ENCODE results near the gene CREB5.

CREB5 gene

DNA sequence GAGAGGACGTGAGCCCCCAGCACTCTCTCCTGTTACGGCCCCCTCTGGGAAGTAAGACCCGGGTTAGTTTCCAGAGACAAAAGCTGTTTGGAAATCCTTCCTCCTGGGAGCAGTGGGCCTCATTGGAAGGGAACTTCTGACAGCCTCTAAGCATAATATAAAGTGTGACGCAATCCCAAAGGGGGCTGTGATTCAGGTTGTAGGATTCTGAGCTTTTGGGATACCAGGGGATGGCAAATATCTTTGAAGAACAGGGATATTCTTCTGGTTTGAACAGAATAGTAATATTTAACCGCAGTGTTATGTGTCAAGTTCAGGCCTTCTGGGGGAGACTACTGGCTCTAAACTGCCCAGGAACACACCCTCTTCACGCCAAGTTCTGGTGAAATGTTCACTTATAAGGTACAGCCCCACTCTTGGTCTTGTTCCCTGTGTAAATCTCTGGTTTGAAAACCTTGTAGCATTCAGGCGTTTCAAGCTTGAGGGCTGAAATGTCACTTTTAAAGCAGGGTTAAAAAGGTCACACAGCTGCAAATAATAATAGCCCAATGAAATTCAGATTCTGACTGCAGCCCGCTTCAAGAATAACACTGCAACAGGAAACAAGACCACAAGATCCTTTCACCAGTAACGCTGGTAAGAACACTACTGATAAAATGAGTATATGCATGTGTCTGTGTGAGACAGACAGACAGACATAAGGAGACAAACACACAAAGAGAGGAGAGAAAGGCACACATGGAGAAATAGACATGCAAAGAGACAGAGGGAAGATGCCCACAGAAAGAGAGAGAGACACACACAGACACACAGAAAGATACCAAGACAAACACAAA, 69.0 kb downstream of the CREB5 start:
- DNase-seq: no peak

DNA sequence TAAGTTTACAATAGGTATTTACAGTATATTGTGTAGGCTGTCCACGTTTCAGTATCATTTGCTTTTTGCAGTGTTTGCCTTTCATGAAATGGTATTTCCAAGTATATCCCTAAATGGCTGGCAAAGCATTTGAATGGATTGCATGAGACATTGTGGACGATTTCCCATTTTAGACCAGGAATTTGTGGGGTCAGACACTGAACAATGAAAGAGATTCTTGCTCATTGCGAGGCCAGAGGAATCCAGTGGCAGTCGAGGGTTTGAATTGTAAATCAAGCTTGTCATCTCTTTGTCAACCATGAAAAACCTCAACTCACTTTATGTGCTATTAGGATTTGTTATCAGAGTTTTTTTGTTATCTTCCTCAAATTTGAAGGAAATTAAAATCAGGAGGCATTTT, 70.8 kb downstream of the CREB5 start:
- no peak for DNase-seq

DNA sequence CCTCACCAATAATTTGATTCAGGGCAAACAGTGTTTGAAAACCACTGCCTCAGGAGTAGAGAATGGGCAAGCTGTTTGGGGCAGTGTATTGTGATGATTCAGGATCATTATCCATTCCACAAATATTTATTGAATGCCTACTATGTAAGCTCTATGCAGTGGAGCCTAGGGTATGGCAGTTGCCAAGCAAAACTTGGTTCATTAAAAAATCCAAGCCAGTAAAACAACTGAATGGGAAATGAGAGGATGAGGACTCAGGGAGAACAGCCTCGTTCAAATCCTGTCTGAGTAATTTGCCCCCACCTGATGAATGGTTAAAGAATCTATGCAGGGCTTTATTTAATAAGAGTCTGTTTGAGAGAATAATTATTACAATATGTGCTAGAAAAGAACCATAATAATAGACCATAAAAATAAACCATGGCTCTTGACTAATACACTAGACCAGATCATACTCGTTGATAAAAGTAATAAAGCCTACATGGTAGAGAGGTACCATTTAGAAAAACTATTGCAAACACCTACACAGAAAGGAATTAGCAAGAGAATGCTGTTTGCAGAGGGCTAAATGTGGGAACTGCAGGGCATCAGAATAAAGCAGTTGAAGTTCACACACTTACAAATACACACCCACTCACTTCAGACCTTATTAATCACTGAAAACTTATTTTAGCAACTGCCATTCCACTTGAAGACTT, 71.7 kb downstream of the CREB5 start:
- no peak for DNase-seq

DNA sequence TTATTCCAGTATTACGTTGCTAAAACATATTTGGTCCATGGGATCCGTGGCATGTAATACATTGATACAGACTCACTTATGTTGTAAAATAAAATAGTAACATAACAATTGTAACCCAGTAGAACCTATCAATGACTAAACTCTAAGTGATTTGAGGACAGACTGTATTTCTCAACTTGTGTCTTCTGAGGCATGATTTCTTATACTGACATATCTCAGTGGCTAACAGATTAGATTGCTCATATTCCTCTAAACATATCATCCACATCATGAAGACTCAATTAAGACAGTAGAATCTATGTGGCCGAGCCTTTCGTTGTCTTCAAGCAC, 72.3 kb downstream of the CREB5 start:
- no peak for DNase-seq

DNA sequence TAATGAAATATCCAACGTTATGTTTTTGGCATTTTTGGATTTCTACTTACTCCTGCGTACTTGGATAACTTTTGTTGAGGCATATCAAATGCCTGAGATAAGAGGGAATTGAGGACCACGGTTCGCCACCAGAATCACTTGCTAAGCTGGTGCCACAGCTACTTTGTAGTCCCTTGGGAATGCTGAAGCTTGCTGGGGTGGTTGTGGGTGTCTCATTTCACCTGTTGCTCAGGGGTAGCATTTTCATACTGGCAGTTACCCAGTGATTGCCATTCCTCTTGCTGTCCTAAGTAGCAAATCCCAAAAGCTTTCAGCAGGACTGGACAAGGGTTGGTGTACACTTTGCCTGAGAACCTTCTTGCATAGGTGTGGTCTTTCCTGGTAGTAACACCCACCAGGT, 75.2 kb downstream of the CREB5 start:
- no peak for DNase-seq

DNA sequence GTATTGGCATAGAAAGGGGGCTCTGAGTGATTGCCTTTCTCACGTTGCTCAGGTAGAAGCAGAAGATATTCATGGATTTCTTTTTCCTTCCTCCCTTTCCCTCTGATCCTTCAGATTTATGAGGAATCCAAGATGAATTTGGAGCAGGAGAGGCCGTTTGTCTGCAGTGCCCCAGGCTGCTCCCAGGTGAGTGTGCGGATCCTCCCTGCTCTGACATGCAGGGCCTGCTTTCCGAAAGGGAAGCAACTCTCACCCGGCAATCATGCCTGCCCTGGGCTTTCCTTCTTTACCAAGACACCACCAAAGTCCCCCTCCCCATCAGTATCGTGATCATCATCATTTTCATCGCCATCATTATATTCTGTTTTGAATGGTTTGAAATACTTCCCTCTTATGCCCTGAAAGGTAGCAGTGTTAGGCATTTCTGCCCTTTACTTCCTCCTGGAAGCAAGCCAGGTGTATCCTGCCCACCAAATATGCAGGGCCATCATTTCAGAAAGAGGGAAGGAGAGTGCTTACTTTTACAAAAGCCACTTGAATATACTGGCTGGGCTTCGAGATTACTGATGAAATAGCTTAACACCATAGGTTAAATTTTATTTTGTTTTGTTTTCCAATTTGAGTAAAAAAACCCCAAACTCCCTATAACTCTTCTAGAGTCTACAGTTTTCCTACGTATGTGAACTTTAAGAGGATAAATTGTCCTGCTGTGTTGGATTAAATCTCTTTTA, 75.9 kb downstream of the CREB5 start:
- DNase-seq: no peak

DNA sequence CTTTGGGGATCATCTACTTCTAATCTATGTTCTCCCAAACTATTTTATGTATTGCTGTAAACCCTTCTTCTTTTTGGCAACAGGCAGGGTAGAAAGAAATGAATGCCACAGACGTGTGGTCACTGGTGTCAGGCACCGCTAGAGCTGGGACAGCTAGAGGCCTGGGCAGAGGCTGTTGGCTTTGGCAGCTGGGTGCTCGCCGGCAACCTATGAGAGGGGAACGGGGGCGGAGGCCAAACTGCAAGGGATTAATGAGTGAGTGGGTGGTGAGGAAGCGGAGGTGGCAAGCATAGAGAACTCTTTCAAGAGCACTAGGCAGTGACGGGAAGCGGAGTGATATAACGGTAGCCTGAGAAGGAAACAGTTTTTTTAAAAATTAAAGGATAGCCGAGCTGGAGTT, 78.5 kb downstream of the CREB5 start:
- no peak for DNase-seq

DNA sequence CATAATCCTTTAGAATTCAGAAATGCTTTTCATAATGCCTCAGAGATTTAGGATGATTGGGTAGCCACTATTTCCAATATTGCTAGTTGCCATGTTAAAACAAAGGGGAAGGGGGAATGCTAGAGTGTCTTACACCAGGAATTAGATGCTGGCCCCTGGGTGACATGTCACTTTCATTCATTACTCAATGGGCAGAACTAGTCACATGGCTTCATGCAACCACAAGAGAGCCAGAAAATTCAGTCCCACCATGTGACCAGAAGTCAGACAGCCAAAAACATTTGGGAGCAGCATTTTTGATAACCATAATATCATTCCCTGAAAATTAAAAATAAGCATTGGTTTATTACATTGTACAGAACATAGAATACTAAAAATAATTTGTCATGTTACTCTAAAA, 81.2 kb downstream of the CREB5 start:
- DNase-seq: no peak

DNA sequence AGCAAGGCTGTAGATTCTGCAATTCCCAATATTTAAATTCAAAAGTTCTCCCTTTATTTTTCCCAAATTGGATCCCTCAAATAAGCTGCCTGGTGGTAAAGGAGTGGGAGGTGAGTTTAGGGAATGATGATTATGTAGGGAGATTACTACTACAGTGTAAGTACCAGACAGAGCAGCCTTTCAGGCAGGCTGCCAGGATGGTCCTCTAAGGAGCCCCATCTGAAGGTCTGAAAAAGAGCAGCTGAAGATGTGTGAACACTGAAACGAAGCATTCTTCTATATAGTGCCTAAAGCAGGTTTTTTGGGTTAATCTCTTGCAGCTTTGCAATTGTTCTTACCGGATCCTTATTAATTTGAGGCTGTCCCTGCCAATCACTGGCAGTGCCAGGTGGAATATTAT, 84.7 kb downstream of the CREB5 start:
- no peak for DNase-seq

DNA sequence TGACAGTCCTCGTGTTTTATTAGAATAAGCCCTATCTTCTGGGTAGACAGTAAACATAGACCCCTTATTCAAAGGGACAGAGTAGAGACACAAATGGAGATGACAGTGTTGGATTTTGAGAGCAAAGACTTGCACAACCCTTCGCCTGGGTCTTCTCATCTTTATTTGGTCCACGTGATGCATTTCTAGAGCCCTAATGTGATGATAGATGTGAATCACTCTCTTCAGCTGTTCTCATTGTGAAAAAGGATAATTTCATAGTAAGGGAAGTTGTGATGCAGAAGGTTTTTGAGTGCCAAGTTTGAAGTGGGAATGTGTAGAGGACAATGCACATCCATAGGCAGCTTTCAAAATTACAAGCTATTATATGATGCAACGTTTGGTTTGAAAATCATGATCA, 86.3 kb downstream of the CREB5 start:
- no peak for DNase-seq

DNA sequence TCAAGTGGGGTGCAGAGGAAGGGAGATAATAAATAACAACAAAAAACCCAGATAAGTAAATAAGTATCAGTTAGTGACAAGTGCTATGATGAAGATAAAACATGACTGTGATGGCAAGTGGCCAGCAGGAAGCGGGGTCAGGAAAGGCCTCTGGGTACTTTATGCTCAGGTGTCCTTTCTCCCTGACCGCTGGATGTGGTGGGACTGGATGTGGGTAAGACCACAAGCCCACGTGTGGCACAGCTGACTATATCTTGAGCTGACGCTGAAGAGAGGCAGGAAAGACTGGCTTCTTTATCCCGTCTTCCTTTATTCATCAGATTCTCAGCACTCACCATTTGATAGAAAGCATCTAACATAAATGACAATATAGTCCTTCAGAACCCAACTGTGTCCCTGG, 87.8 kb downstream of the CREB5 start:
- DNase-seq: no peak

DNA sequence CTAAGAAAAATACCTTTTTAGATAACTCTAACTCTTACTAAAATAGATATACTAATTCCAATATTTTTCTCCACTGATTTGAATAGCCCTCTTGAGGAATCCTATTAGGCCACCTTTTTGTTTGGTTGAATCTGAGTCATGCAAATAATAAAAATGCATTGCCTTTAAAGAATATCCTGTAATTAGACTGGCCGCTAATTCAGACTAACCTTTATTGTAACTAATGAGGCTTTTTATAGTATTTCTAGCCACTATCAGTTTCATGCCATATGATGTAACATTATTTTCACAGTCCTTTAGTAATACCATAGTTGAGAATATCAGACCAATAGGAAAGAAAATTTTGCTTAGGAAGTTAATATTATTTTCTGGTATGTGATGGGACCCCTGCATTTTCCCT, 90.1 kb downstream of the CREB5 start:
- no peak for DNase-seq

DNA sequence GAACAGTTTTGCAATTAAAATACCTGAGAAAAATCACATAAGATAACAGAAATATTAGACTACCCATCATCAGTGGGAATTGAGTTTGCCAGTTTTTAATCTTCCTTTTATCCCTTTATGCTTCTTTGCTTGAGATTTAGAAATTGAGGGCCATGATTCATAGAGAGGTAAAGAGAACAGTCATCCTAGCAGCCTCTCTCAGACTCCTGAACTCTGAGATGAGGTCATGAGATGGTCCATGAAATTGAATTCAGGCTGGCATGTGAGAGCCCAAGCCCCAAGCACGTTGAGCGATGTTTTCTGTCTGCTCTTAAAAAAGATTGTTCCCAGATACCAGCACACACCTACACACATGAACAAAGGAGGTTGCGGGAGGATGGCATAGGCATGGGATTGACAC, 91.1 kb downstream of the CREB5 start:
- DNase-seq: no peak

DNA sequence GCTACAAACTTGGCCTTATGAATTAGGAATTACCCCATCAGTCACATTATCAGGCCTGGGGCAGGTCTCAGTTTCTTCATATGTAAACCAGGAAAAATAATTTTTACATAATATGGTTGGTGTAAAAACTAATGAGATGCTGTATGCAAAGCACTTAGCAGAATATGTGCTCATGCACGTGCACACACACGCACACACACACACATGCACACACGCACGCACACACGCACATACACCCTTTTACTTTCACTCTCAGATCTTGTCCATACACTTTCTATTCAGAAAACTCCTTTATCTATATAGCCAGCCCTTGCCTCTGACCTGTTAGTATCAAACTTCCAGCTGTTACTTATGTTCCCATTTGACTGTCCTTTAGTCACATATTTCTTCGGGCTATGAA, 92.7 kb downstream of the CREB5 start:
- no peak for DNase-seq

DNA sequence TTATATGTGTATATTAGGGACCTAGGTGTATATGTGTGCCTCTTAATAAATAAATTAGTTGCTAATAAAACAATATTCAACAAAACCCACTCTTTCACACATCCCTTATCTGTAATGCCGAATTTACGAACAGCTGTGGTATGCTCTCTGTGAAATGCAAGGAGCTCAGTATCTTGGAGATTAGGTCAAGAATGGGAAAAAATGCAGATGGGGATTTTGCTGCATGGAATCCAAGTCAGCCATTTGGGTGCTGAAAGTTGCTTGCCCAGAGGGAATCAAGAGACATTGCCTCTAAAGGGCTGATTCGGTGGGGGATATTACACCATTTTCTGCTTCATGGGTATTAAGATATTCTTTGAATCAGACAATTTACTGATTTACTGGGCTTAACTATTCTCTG, 93.5 kb downstream of the CREB5 start:
- no peak for DNase-seq

DNA sequence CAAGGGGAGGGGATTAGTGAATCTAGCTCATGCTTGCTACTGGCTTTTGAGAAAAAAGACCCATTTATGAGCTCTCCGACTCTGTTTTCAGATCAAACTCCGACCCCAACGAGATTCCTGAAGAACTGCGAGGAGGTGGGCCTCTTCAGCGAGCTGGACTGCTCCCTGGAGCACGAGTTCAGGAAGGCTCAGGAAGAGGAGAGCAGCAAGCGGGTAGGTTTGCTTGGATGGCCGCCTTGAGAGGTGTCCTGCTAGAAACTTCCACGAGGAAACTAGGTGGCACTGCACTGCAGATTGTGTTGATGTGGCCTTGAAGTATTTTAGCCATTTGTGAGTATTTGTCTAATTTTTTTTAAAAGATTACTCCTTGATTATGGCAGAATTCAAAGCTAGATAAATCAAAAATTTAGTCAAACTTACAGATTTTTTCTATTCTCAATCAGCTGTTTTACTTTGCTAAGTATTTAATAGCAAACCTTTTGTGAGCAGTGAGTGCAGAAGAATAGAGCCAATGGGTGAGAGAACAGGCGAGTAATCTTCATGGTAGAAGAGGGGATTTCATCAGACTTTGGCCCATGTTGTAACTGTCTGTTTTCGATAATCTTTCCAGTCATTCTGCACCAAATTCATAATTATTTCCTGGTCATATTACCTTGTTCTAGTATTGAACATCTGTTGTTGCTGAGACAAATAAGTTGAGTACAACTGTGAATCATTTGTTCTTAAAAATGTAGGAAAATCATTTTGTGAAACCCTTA, 95.4 kb downstream of the CREB5 start:
- no peak for DNase-seq

DNA sequence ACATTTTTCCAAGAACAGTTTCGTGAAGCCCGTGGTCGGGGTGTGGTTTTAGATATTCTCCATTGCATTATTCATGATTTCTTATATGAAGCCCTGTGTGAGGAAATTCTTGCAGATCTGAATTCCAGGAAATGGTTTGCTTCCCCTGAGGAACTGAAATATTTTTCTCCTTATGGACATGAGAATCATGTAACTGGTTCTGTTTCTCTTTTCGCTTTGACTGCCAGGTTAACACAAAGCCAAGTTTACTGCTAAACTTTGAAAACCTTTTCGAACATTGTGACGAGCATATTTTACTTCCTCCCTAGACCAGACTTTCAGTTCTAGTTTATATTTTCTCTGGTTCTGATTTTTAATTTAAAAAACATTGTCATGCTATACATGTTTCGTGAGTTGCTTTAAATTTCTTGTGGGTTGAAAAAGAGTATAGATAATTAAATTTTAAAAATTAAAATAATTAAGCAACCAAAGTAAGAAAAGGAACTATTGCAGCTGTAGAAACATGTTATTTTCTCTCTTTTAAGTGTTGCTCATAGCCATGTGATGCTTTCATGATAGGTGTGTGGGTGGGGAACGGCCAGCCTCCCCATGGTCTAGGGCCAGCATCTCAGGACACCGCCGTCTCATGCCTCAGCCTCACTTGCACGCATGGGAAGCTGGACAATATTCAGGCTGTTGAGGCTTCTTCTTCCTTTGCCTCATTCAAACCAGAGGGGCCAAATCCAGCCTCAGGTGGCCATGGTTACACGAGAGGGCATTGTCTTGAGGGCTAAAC, 97.1 kb downstream of the CREB5 start:
- DNase-seq: peak; percentile 66

DNA sequence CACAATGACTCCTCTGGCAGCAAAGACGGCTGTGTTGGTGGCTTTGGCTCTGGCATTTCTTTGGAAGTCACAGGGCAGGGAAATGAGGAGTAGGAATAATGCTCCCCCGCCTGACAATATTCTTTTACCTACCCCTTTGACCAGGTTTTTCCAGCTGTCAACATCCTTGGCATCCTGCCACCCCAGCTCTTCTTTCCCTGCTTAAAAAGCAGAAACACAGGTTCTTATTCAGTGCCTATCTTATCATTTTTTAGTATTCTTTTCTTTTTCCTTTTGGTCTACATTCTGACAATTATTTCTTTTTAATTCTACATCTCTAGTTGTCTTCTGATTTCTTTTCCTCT, 97.7 kb downstream of the CREB5 start:
- DNase-seq: no peak

DNA sequence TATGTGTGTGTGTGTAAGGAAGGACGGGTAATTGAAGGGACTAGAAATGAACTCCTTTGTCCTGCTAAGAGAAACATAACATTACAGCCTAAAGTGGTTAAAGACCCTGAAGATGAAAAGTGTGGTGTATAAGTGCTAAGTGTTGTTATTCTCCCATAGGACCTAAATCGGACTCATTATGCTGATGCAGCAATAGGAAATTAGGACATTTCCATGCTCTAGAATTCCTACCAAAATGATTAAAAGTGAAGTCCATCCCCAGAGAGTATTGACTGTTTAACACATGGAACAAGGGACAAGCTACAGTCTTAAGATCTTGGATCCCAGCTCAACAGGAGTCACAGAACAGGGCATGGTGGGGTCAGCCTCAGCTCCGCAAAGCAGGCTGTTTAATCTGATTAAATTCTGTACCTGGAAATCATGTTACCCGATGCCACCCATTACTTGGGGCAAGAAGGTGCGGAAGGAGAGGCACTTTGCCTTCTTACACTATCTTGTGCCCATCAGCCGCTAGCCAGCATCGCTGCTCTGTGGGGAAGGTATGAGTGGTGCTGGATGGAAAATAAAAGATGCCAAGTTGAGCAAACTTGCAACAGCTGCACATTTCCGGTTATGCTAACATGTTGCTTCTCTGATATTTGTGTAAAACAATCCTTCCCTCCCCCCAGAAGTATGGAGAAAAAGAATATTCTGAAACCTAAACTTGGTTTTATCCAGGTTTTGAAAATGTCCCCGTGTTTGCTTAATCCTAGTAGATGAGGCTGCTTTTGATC, 100.5 kb downstream of the CREB5 start:
- DNase-seq: no peak

DNA sequence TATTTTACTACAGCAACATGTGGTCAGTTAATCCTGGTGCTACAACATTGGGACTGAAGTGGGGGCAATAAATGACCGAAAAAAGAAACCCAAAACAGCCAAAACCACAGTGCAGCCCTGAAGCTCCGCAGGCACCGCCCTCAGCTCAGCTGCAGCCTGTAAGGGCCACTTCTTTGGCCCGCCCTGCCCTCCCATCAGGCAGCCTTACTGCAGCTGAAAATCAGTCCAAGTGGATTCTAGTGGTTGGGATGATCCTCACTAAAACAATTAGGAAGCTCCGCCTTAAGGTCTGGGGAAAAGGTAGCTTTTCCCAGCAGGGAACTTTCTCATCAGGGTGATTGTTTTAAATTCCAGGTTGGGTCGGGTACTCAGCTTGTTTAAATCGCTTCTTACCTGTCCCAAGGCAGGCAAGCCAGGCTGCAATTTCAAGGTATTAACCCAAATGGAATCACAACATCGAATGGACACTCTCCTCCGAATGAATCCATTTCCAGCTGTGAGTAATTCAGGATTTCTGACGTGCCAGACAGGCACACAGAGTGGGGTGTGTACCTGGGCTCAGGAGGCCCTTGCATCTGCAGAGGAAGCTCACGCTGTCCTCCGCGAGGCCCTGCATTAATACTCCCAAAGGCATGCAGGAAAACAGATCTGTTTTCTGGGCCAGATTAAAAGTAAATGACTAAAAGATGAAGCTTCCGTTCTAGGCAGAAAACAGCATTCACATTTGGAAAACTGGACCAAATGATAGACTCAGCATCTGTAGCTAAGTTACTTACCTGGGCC, 104.3 kb downstream of the CREB5 start:
- no peak for DNase-seq

DNA sequence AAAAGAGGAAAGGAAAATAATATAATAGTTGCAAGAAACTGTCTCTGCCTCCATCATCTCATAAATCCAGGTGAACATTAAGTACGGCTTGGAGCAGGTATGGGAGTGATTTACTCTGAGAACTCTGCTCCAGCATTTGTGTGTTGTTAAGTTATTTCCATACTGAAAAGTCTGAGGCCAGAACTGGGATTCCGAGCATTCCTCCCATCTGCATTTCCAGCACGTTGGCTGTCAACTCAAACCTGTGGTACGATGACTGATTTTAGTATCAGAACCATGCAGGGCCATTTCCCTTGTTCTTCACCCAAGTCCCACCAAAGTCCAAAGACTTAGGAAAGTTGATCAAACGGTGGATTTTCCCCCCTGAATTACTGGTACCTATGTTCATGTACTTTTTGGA, 104.9 kb downstream of the CREB5 start:
- no peak for DNase-seq

Measured in MV-4-11 (cell line).